GM23338 (cell line): ENCODE data around the gene TBC1D7. TPM values are rescaled to one million over a fixed set of nuclear protein-coding genes. Genes with fewer than 3 reads are reported as not detected.

Experiments
- ATAC-seq: fragments of 200-7000 bp; cut with Tn5 transposase; 3 replicates; pipeline ENCODE4 v1.9.1; 2020
- DNase-seq: peaks from one replicate; pipeline ENCODE4 v3.0.0-alpha.2; 2015; ENCODE audit warnings: low spot score
- H2AFZ ChIP-seq: fragments of 200-600 bp; sonication (generic); 2 replicates; pipeline ENCODE4 v1.8.0; 2016; ENCODE audit warnings: antibody characterized with exemption, mild to moderate bottlenecking, moderate library complexity
- H3F3A ChIP-seq: fragments of 200-600 bp; sonication (generic); replicated peaks from 2 replicates; pipeline ENCODE4 v1.8.0; 2017; ENCODE audit warnings: antibody characterized with exemption, mixed run types, low read depth
- H3K27ac ChIP-seq: fragments of 200-600 bp; sonication (generic); 2 replicates; pipeline ENCODE4 v1.6.1; 2016; ENCODE audit warnings: low read depth
- H3K27me3 ChIP-seq: fragments of 200-600 bp; sonication (generic); 2 replicates; pipeline ENCODE4 v1.8.0; 2016; ENCODE audit warnings: mild to moderate bottlenecking, mixed run types, moderate library complexity; ENCODE audit not compliant: insufficient read depth
- H3K36me3 ChIP-seq: fragments of 200-600 bp; sonication (generic); 2 replicates; pipeline ENCODE4 v1.8.0; 2016; ENCODE audit warnings: mild to moderate bottlenecking; ENCODE audit not compliant: insufficient read depth
- H3K4me1 ChIP-seq: fragments of 200-600 bp; sonication (generic); 2 replicates; pipeline ENCODE4 v1.8.0; 2016; ENCODE audit warnings: mild to moderate bottlenecking, moderate library complexity; ENCODE audit not compliant: insufficient read depth
- H3K4me2 ChIP-seq: fragments of 200-600 bp; sonication (generic); 2 replicates; pipeline ENCODE4 v1.7.1; 2017; ENCODE audit warnings: mixed run types
- H3K4me3 ChIP-seq: fragments of 200-600 bp; sonication (generic); 2 replicates; pipeline ENCODE4 v1.6.1; 2016; ENCODE audit warnings: mixed run types
- H3K79me2 ChIP-seq: fragments of 200-600 bp; sonication (generic); replicated peaks from 2 replicates; pipeline ENCODE4 v1.8.0; 2017; ENCODE audit warnings: mild to moderate bottlenecking; ENCODE audit not compliant: insufficient read depth
- H3K9me2 ChIP-seq: fragments of 200-600 bp; sonication (generic); 2 replicates; pipeline ENCODE4 v1.8.0; 2017; ENCODE audit not compliant: insufficient read depth
- H4K20me1 ChIP-seq: fragments of 200-600 bp; sonication (generic); replicated peaks from 2 replicates; pipeline ENCODE4 v1.8.0; 2017; ENCODE audit warnings: mild to moderate bottlenecking; ENCODE audit not compliant: insufficient read depth
- H3K27ac Mint-ChIP-seq: 2 replicates; pipeline ENCODE4 v1.8.0; 2020; ENCODE audit warnings: inconsistent platforms, mild to moderate bottlenecking, moderate library complexity, mixed read lengths
- H3K27me3 Mint-ChIP-seq: 3 replicates; pipeline ENCODE4 v1.8.0; 2022; ENCODE audit warnings: low read depth, mild to moderate bottlenecking, moderate library complexity, mixed read lengths, inconsistent platforms; ENCODE audit not compliant: insufficient read depth, poor library complexity
- H3K36me3 Mint-ChIP-seq: 3 replicates; pipeline ENCODE4 v1.8.0; 2021; ENCODE audit warnings: low read depth, mild to moderate bottlenecking, inconsistent platforms, moderate library complexity, mixed read lengths
- H3K4me1 Mint-ChIP-seq: 3 replicates; pipeline ENCODE4 v1.8.0; 2020; ENCODE audit warnings: mild to moderate bottlenecking, inconsistent platforms, mixed read lengths
- H3K4me3 Mint-ChIP-seq: 3 replicates; pipeline ENCODE4 v1.8.0; 2021; ENCODE audit warnings: moderate library complexity, mild to moderate bottlenecking, inconsistent platforms, mixed read lengths
- H3K9me3 Mint-ChIP-seq: 3 replicates; pipeline ENCODE4 v1.8.0; 2020; ENCODE audit warnings: moderate library complexity, mild to moderate bottlenecking, inconsistent platforms, mixed read lengths
- CREB1 ChIP-seq: fragments of 250-450 bp; sonication (Bioruptor Pico); IDR thresholded peaks from 2 replicates; pipeline ENCODE4 v1.5.0; 2020; ENCODE audit warnings: low read depth, mild to moderate bottlenecking, moderate library complexity
- EZH2 ChIP-seq: fragments of 200-600 bp; sonication (generic); IDR thresholded peaks from one replicate; pipeline ENCODE4 v1.8.0; 2017; ENCODE audit warnings: antibody characterized with exemption, mild to moderate bottlenecking, low read depth; ENCODE audit not compliant: unreplicated experiment
- EZH2phosphoT487 ChIP-seq: fragments of 200-600 bp; sonication (generic); IDR thresholded peaks from one replicate; pipeline ENCODE4 v1.8.1; 2018; ENCODE audit warnings: antibody characterized with exemption; ENCODE audit not compliant: unreplicated experiment
- JUNB ChIP-seq: IDR thresholded peaks from one replicate; pipeline ENCODE4 v1.6.1; 2016; ENCODE audit warnings: antibody characterized with exemption; ENCODE audit not compliant: unreplicated experiment
- NANOG ChIP-seq: IDR thresholded peaks from 2 replicates; pipeline ENCODE4 v1.6.1; 2016; ENCODE audit warnings: antibody characterized with exemption, borderline replicate concordance
- POLR2AphosphoS5 ChIP-seq: IDR thresholded peaks from 2 replicates; pipeline ENCODE4 v1.6.1; 2016; ENCODE audit warnings: antibody characterized with exemption, low read depth
- STAT1 ChIP-seq: IDR thresholded peaks from one replicate; pipeline ENCODE4 v1.6.1; 2016; ENCODE audit warnings: antibody characterized with exemption; ENCODE audit not compliant: unreplicated experiment
- ZNF114 ChIP-seq: fragments of 250-450 bp; sonication (Bioruptor Pico); IDR thresholded peaks from 2 replicates; pipeline ENCODE4 v1.5.0; 2020; ENCODE audit warnings: mild to moderate bottlenecking, moderate library complexity
- ZNF331 ChIP-seq: fragments of 250-450 bp; sonication (Bioruptor Pico); IDR thresholded peaks from 2 replicates; pipeline ENCODE4 v1.5.0; 2020; ENCODE audit warnings: low read depth, mild to moderate bottlenecking, moderate library complexity
- polyA plus RNA-seq: library from polyadenylated mRNA; unstranded; fragments of >200 nt; fragmentation: Nextera tagmentation; extraction: Ambion mirVana; gene quantifications from 2 replicates; pipeline ENCODE4 v1.2.1, GENCODE V29; 2016
- total RNA-seq: library from RNA; depleted of rRNA; stranded (reverse); fragments of >200 nt; shearing (Covaris generic); gene quantifications from 2 replicates; pipeline ENCODE4 v1.2.3, GENCODE V29; 2014
- TF ChIP-seq, protein P1 (sequence below), 2 experiments: fragments of 200-600 bp in 1 of 2; sonication (generic) in 1 of 2; conservative IDR thresholded peaks; 2 replicates each; pipeline versions ENCODE4 v1.5.1 to v1.6.1; 2016 to 2017; ENCODE audit warnings: antibody characterized with exemption in 2 of 2, low read depth in 2 of 2, mild to moderate bottlenecking in 2 of 2, moderate library complexity in 1 of 2
- TF ChIP-seq, protein P2 (sequence below): fragments of 250-450 bp; sonication (Bioruptor Pico); IDR thresholded peaks from 2 replicates; pipeline ENCODE4 v1.5.0; 2020; ENCODE audit warnings: mild to moderate bottlenecking, moderate library complexity
- TF ChIP-seq, protein P3 (sequence below): IDR thresholded peaks from 2 replicates; pipeline ENCODE4 v1.6.1; 2016; ENCODE audit warnings: antibody characterized with exemption
- TF ChIP-seq, protein P4 (sequence below): IDR thresholded peaks from one replicate; pipeline ENCODE4 v1.6.1; 2018; ENCODE audit warnings: antibody characterized with exemption; ENCODE audit not compliant: unreplicated experiment

Gene TBC1D7
- total and polyA plus RNA-seq, 2 experiments from 2014 or later = 62.0 to 70.4 TPM

DNA sequence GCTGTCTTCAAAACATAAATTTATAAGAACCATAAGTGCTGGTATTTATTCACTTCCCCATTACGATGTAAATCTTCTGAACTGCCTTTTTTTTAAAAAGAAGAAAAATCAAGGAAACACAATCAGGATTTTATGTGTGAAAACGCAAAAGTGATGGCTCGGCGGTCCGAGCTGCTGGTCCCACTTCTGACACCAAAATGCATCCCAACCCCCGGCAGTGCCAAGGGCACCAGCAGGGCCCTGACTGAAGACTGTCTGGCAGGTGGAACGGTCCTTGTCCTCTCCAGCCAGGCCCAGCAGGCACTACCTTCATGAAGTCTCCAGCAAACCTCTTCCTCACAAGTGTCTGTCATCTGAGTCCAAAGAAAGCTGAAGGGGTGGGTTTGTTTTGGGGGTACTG is 41.2 kb downstream of the TBC1D7 start:
- H3K36me3 ChIP-seq = peaks cover 3% of the 10 kb centered on the region; the same call in 1 of the 2 replicates
- no peaks in the 10 kb centered on the region for H3K9me2 ChIP-seq
- H4K20me1 ChIP-seq = no peaks in the 10 kb centered on the region
- H3K27me3 Mint-ChIP-seq = peaks cover 18% of the 10 kb centered on the region
- peaks cover 70% of the 10 kb centered on the region for H3K36me3 Mint-ChIP-seq
- H2AFZ ChIP-seq = no peak overlapping the region
- no peaks in the 10 kb centered on the region for H3K79me2 ChIP-seq
- H3F3A ChIP-seq = no peaks in the 10 kb centered on the region
- TF ChIP-seq, protein P1, sequence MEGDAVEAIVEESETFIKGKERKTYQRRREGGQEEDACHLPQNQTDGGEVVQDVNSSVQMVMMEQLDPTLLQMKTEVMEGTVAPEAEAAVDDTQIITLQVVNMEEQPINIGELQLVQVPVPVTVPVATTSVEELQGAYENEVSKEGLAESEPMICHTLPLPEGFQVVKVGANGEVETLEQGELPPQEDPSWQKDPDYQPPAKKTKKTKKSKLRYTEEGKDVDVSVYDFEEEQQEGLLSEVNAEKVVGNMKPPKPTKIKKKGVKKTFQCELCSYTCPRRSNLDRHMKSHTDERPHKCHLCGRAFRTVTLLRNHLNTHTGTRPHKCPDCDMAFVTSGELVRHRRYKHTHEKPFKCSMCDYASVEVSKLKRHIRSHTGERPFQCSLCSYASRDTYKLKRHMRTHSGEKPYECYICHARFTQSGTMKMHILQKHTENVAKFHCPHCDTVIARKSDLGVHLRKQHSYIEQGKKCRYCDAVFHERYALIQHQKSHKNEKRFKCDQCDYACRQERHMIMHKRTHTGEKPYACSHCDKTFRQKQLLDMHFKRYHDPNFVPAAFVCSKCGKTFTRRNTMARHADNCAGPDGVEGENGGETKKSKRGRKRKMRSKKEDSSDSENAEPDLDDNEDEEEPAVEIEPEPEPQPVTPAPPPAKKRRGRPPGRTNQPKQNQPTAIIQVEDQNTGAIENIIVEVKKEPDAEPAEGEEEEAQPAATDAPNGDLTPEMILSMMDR (conservative IDR thresholded peaks at IDR 0.05; ENCODE audit: low read depth in 2 of 2) = no peak
- TF ChIP-seq, protein P2, sequence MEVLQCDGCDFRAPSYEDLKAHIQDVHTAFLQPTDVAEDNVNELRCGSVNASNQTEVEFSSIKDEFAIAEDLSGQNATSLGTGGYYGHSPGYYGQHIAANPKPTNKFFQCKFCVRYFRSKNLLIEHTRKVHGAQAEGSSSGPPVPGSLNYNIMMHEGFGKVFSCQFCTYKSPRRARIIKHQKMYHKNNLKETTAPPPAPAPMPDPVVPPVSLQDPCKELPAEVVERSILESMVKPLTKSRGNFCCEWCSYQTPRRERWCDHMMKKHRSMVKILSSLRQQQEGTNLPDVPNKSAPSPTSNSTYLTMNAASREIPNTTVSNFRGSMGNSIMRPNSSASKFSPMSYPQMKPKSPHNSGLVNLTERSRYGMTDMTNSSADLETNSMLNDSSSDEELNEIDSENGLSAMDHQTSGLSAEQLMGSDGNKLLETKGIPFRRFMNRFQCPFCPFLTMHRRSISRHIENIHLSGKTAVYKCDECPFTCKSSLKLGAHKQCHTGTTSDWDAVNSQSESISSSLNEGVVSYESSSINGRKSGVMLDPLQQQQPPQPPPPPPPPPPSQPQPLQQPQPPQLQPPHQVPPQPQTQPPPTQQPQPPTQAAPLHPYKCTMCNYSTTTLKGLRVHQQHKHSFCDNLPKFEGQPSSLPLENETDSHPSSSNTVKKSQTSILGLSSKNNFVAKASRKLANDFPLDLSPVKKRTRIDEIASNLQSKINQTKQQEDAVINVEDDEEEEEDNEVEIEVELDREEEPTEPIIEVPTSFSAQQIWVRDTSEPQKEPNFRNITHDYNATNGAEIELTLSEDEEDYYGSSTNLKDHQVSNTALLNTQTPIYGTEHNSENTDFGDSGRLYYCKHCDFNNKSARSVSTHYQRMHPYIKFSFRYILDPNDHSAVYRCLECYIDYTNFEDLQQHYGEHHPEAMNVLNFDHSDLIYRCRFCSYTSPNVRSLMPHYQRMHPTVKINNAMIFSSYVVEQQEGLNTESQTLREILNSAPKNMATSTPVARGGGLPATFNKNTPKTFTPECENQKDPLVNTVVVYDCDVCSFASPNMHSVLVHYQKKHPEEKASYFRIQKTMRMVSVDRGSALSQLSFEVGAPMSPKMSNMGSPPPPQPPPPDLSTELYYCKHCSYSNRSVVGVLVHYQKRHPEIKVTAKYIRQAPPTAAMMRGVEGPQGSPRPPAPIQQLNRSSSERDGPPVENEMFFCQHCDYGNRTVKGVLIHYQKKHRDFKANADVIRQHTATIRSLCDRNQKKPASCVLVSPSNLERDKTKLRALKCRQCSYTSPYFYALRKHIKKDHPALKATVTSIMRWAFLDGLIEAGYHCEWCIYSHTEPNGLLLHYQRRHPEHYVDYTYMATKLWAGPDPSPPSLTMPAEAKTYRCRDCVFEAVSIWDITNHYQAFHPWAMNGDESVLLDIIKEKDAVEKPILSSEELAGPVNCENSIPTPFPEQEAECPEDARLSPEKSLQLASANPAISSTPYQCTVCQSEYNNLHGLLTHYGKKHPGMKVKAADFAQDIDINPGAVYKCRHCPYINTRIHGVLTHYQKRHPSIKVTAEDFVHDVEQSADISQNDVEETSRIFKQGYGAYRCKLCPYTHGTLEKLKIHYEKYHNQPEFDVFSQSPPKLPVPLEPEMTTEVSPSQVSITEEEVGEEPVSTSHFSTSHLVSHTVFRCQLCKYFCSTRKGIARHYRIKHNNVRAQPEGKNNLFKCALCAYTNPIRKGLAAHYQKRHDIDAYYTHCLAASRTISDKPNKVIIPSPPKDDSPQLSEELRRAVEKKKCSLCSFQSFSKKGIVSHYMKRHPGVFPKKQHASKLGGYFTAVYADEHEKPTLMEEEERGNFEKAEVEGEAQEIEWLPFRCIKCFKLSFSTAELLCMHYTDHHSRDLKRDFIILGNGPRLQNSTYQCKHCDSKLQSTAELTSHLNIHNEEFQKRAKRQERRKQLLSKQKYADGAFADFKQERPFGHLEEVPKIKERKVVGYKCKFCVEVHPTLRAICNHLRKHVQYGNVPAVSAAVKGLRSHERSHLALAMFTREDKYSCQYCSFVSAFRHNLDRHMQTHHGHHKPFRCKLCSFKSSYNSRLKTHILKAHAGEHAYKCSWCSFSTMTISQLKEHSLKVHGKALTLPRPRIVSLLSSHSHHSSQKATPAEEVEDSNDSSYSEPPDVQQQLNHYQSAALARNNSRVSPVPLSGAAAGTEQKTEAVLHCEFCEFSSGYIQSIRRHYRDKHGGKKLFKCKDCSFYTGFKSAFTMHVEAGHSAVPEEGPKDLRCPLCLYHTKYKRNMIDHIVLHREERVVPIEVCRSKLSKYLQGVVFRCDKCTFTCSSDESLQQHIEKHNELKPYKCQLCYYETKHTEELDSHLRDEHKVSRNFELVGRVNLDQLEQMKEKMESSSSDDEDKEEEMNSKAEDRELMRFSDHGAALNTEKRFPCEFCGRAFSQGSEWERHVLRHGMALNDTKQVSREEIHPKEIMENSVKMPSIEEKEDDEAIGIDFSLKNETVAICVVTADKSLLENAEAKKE = no peak
- TF ChIP-seq NANOG (no peak), JUNB (no peak), ZNF114 (CRISPR knock-in tag) (no peak), POLR2AphosphoS5 (no peak), CREB1 (no peak), EZH2 (no peak), STAT1 (no peak), ZNF331 (CRISPR knock-in tag) (no peak), EZH2phosphoT487 (no peak)
- TF ChIP-seq, protein P3, sequence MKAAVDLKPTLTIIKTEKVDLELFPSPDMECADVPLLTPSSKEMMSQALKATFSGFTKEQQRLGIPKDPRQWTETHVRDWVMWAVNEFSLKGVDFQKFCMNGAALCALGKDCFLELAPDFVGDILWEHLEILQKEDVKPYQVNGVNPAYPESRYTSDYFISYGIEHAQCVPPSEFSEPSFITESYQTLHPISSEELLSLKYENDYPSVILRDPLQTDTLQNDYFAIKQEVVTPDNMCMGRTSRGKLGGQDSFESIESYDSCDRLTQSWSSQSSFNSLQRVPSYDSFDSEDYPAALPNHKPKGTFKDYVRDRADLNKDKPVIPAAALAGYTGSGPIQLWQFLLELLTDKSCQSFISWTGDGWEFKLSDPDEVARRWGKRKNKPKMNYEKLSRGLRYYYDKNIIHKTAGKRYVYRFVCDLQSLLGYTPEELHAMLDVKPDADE = no peak
- TF ChIP-seq, protein P4, sequence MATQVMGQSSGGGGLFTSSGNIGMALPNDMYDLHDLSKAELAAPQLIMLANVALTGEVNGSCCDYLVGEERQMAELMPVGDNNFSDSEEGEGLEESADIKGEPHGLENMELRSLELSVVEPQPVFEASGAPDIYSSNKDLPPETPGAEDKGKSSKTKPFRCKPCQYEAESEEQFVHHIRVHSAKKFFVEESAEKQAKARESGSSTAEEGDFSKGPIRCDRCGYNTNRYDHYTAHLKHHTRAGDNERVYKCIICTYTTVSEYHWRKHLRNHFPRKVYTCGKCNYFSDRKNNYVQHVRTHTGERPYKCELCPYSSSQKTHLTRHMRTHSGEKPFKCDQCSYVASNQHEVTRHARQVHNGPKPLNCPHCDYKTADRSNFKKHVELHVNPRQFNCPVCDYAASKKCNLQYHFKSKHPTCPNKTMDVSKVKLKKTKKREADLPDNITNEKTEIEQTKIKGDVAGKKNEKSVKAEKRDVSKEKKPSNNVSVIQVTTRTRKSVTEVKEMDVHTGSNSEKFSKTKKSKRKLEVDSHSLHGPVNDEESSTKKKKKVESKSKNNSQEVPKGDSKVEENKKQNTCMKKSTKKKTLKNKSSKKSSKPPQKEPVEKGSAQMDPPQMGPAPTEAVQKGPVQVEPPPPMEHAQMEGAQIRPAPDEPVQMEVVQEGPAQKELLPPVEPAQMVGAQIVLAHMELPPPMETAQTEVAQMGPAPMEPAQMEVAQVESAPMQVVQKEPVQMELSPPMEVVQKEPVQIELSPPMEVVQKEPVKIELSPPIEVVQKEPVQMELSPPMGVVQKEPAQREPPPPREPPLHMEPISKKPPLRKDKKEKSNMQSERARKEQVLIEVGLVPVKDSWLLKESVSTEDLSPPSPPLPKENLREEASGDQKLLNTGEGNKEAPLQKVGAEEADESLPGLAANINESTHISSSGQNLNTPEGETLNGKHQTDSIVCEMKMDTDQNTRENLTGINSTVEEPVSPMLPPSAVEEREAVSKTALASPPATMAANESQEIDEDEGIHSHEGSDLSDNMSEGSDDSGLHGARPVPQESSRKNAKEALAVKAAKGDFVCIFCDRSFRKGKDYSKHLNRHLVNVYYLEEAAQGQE = no peak
- no peaks in the 10 kb centered on the region for H3K27me3 ChIP-seq
- H3K4me1 ChIP-seq = 0 out of 2 replicates have a peak, but pooled peaks cover 5% of the 10 kb centered on the region
- peaks cover 10% of the 10 kb centered on the region for H3K4me1 Mint-ChIP-seq
- H3K4me3 Mint-ChIP-seq = no peak overlapping the region
- H3K27ac ChIP-seq = no peak overlapping the region
- H3K9me3 Mint-ChIP-seq = peaks cover 30% of the 10 kb centered on the region
- DNase-seq (no peak), ATAC-seq (no peak)
- H3K27ac Mint-ChIP-seq = no peak overlapping the region
- no peak overlapping the region for H3K4me3 ChIP-seq
- no peak overlapping the region for H3K4me2 ChIP-seq
